Testis (tissue), 3 donors: ENCODE measurements around the gene CMPK1. TPM values are rescaled to one million over a fixed set of nuclear protein-coding genes. Genes with fewer than 3 reads are reported as not detected.

Experiments
- DNase-seq: peaks from one replicate; pipeline ENCODE4 v3.0.0-alpha.2; 2019
- H3K27ac ChIP-seq, 2 donors: fragments of 200-600 bp; sonication (generic); one replicate each; pipeline ENCODE4 v1.5.1; 2019
- H3K27me3 ChIP-seq: fragments of 200-600 bp; sonication (generic); one replicate; pipeline ENCODE4 v1.5.1; 2019
- H3K36me3 ChIP-seq: fragments of 200-600 bp; sonication (generic); one replicate; pipeline ENCODE4 v1.5.1; 2017; ENCODE audit warnings: low read depth; ENCODE audit errors: missing control alignments
- H3K4me1 ChIP-seq: fragments of 200-600 bp; sonication (generic); one replicate; pipeline ENCODE4 v1.5.1; 2019
- H3K4me3 ChIP-seq, 2 donors: fragments of 200-600 bp; sonication (generic); one replicate each; pipeline ENCODE4 v1.5.1; 2017 to 2019
- H3K9me3 ChIP-seq: fragments of 200-600 bp; sonication (generic); one replicate; pipeline ENCODE4 v1.5.1; 2017
- CTCF ChIP-seq, 3 experiments: fragments of 450-650 bp in 2 of 3; fragments of 200-600 bp in 1 of 3; sonication (generic) in 1 of 3; IDR thresholded peaks; one replicate each; pipeline ENCODE4 v1.5.1; 2016 to 2019; ENCODE audit warnings: antibody characterized with exemption in 3 of 3, mild to moderate bottlenecking in 2 of 3, moderate library complexity in 1 of 3
- POLR2A ChIP-seq: fragments of 450-650 bp; IDR thresholded peaks from one replicate; pipeline ENCODE4 v1.6.1; 2017; ENCODE audit warnings: antibody characterized with exemption, mild to moderate bottlenecking, moderate library complexity
- WGBS, 2 donors: methylation state at CpG; one replicate each; pipeline ENCODE4 v1.1.5; 2018; 5-methylcytosine and 5-hydroxymethylcytosine counted together
- intact Hi-C: fragments of 100-400 bp; cut with DNase I; formaldehyde crosslinking; loops from one replicate; pipeline ENCODE4 v1.15.1; 2023; ENCODE audit warnings: low total_unique reads
- polyA plus RNA-seq: library from polyadenylated mRNA; stranded (reverse); fragments of 350-450 nt; fragmentation: Illumina TruSeq; extraction: RNeasy Lipid Tissue Mini Kit (QIAGEN cat#74804); gene quantifications from one replicate; pipeline ENCODE4 v1.2.3, GENCODE V29; 2014; ENCODE audit warnings: low read depth, low replicate concordance; ENCODE audit not compliant: insufficient read depth
- total RNA-seq, 2 donors: library from RNA; depleted of rRNA; stranded (reverse); fragments of >200 nt; gene quantifications; one replicate each; pipeline ENCODE4 v1.2.3, GENCODE V29; 2016

Gene CMPK1
- total and polyA plus RNA-seq, 3 donors from 2014 or later: 35.1 to 37.0 (median 36.1) TPM

- intact Hi-C loops: no loop called here
- Histone ChIP-seq H3K9me3 (no peaks in the 10 kb centered on the region), H3K27ac (no peak overlapping the region), H3K4me1 (no peaks in the 10 kb centered on the region), H3K36me3 (no peaks in the 10 kb centered on the region), H3K27me3 (no peaks in the 10 kb centered on the region), H3K4me3 (no peak overlapping the region)
- no peak for DNase-seq
- TF ChIP-seq POLR2A: no peak
- TF ChIP-seq CTCF (IDR thresholded peaks at IDR 0.05): no peak
- WGBS, 2 donors: 75 to 83% methylated on average over 4 of the region's 4 CpGs
Observed at GRCh38 chr1:47401761-47402160, 68.2 kb downstream of the CMPK1 start.

GRCh38 chr1:47402591-47402990, 69.0 kb downstream of the CMPK1 start:
- H3K4me3 ChIP-seq: no peak overlapping the region
- H3K27me3 ChIP-seq: no peaks in the 10 kb centered on the region
- DNase-seq: no peak
- H3K9me3 ChIP-seq: no peaks in the 10 kb centered on the region
- intact Hi-C loops: no loop called here
- WGBS, 2 donors: 94 to 95% methylated on average over 4 of the region's 4 CpGs
- H3K27ac ChIP-seq: no peak overlapping the region
- TF ChIP-seq POLR2A (no peak), CTCF (IDR thresholded peaks at IDR 0.05) (no peak)
- no peaks in the 10 kb centered on the region for H3K36me3 ChIP-seq
- H3K4me1 ChIP-seq: no peaks in the 10 kb centered on the region

GRCh38 chr1:47403321-47403910, 69.8 kb downstream of the CMPK1 start:
- no peak for TF ChIP-seq POLR2A
- TF ChIP-seq CTCF (IDR thresholded peaks at IDR 0.05): no peak
- no peak overlapping the region for H3K27ac ChIP-seq
- 76 to 86% methylated on average over 4 of the region's 4 CpGs for WGBS, 2 donors
- no peaks in the 10 kb centered on the region for H3K9me3 ChIP-seq
- no peak for DNase-seq
- no peaks in the 10 kb centered on the region for H3K36me3 ChIP-seq
- H3K27me3 ChIP-seq: no peaks in the 10 kb centered on the region
- no peak overlapping the region for H3K4me3 ChIP-seq
- no peaks in the 10 kb centered on the region for H3K4me1 ChIP-seq
- intact Hi-C loops: no loop called here

- no peak for DNase-seq
Observed at GRCh38 chr1:47405697-47406096, 72.1 kb downstream of the CMPK1 start.

More at GRCh38 chr1:47405697-47406096, 72.1 kb downstream of the CMPK1 start:
- Histone ChIP-seq H3K27ac (no peak overlapping the region), H3K27me3 (no peaks in the 10 kb centered on the region), H3K4me1 (no peaks in the 10 kb centered on the region), H3K4me3 (no peak overlapping the region), H3K36me3 (no peaks in the 10 kb centered on the region), H3K9me3 (no peaks in the 10 kb centered on the region)
- WGBS, 2 donors: 47 to 83% methylated on average over 4 to 5 of the region's 5 CpGs
- intact Hi-C loops: no loop called here
- no peak for TF ChIP-seq CTCF (IDR thresholded peaks at IDR 0.05)
- TF ChIP-seq POLR2A: no peak
